Osteoblast (primary cell): Measurements from ENCODE around the gene MYOD1. TPM values are rescaled to one million over a fixed set of nuclear protein-coding genes. Genes with fewer than 3 reads are reported as not detected.

ENCODE experiments used
- DNase-seq: peaks from one replicate; pipeline ENCODE4 v3.0.0; 2011; ENCODE audit warnings: low spot score, mixed read lengths; ENCODE audit not compliant: insufficient read length; ENCODE audit errors: missing footprints
- H2AFZ ChIP-seq: 2 replicates; pipeline ENCODE4 v1.6.0; 2011; ENCODE audit warnings: mild to moderate bottlenecking, low read length
- H3K27ac ChIP-seq: 2 replicates; pipeline ENCODE4 v1.5.1; 2011; ENCODE audit warnings: mild to moderate bottlenecking, low read depth, low read length, moderate library complexity
- H3K27me3 ChIP-seq: 2 replicates; pipeline ENCODE4 v1.6.0; 2012; ENCODE audit warnings: mild to moderate bottlenecking, control low read depth, inconsistent platforms, low read length, moderate library complexity; ENCODE audit not compliant: insufficient read depth
- H3K36me3 ChIP-seq: 2 replicates; pipeline ENCODE4 v1.5.1; 2011; ENCODE audit warnings: mild to moderate bottlenecking, low read length, control low read depth, moderate library complexity; ENCODE audit not compliant: insufficient read depth
- H3K4me1 ChIP-seq: 2 replicates; pipeline ENCODE4 v1.5.1; 2011; ENCODE audit warnings: mild to moderate bottlenecking, low read length, control low read depth, moderate library complexity; ENCODE audit not compliant: insufficient read depth
- H3K4me2 ChIP-seq: 2 replicates; pipeline ENCODE4 v1.6.0; 2011; ENCODE audit warnings: mild to moderate bottlenecking, low read length; ENCODE audit not compliant: insufficient read depth
- H3K4me3 ChIP-seq: fragments of 200-600 bp; sonication (generic); 3 replicates; pipeline ENCODE4 v1.5.1; 2012; ENCODE audit warnings: mild to moderate bottlenecking, low read length, inconsistent platforms; ENCODE audit not compliant: insufficient read depth
- H3K79me2 ChIP-seq: 2 replicates; pipeline ENCODE4 v1.6.0; 2012; ENCODE audit warnings: mild to moderate bottlenecking, low read length, control low read depth, inconsistent platforms; ENCODE audit not compliant: insufficient read depth
- H3K9me3 ChIP-seq: 2 replicates; pipeline ENCODE4 v1.5.1; 2011; ENCODE audit warnings: low read depth, low read length, control low read depth
- H4K20me1 ChIP-seq: 2 replicates; pipeline ENCODE4 v1.6.0; 2012; ENCODE audit warnings: mild to moderate bottlenecking, low read length, control low read depth; ENCODE audit not compliant: insufficient read depth
- CTCF ChIP-seq: IDR thresholded peaks from 2 replicates; pipeline ENCODE4 v1.5.1; 2011; ENCODE audit warnings: mild to moderate bottlenecking, low read depth, low read length, moderate library complexity; ENCODE audit errors: extremely low read depth
- total RNA-seq: library from RNA; depleted of rRNA; stranded (reverse); fragments of >200 nt; gene quantifications from 2 replicates; pipeline ENCODE4 v1.2.3, GENCODE V29; 2012

Gene MYOD1
- total RNA-seq, 1 donor = not detected

DNA sequence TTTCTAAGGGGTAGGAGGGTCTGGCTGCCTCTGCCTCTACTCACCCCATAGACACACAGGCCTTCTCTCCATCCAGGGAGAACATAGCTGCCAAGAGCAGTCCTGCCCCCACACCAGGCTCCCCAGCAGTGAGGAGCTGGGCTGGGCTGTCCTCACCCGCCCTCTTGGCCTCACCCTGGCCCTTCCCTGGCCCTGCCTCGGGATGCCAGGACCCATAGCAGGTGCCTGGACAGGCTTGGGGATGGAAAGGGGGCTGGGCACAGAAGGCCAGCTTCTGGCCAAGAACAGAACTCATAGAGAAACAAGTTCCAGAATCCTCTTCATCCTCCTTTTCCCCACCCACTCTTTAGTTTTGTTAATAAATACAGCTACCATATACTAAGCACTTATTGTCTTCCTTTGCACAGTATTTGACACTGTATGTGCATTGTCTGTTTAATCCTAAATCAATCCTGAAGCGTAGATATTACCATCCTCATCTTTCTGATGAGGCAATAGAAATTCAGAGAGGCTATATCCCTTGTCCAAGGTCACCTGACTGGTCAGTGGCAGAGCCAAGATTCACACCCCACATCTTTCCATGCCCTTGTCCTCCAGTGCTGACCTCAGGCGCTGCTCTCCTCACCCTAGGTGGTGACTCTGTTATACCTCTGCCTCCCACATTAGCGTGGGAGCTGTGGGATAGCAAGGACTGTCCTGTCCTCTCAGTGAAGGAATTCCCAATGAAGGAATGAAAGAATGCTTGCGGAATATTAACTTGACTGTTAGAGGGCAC, 22.0 kb upstream of the MYOD1 start:
- Histone ChIP-seq H3K27ac (no peak overlapping the region), H3K4me3 (no peak overlapping the region), H3K79me2 (no peaks in the 10 kb centered on the region), H3K36me3 (no peaks in the 10 kb centered on the region), H4K20me1 (no peaks in the 10 kb centered on the region), H3K4me2 (no peak overlapping the region), H2AFZ (no peak overlapping the region), H3K4me1 (no peaks in the 10 kb centered on the region), H3K27me3 (peaks cover 56% of the 10 kb centered on the region), H3K9me3 (no peaks in the 10 kb centered on the region)
- TF ChIP-seq CTCF = no peak
- no peak for DNase-seq

- H2AFZ ChIP-seq = peak overlapping the region; percentile 13
- no peak overlapping the region for H3K27ac ChIP-seq
These were observed 19.9 kb upstream of the MYOD1 start for GRCh38 chr11:17699147-17700114.

DNA sequence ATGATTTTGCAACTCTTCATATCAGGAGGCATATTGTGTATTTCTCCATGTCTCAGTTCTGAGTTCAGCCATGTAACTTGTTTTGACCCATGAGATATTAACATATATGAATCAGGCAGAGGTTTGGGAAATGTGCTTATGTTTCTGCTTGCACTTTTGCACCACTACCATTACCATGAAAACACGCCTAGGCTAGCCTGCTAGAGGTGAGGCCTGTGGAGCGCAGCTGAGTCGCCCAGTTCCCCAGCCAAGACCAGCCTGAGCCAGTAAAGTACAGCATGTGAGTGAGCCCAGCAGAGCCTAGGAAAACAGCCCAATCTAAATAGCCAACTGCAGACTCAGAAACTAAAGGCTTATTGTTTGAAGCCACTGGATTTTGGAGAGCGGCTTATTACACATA, 18.4 kb upstream of the MYOD1 start:
- Histone ChIP-seq H2AFZ (no peak overlapping the region), H3K4me3 (no peak overlapping the region), H3K79me2 (no peaks in the 10 kb centered on the region), H3K4me1 (no peaks in the 10 kb centered on the region), H3K9me3 (no peaks in the 10 kb centered on the region), H3K36me3 (no peaks in the 10 kb centered on the region), H4K20me1 (no peaks in the 10 kb centered on the region), H3K27me3 (peaks cover 20% of the 10 kb centered on the region), H3K4me2 (no peak overlapping the region), H3K27ac (no peak overlapping the region)
- no peak for DNase-seq
- TF ChIP-seq CTCF = no peak

More at GRCh38 chr11:17699147-17700114, 19.9 kb upstream of the MYOD1 start:
- H3K4me2 ChIP-seq = no peak overlapping the region
- H3K4me3 ChIP-seq = no peak overlapping the region
- H3K4me1 ChIP-seq = no peaks in the 10 kb centered on the region
- H3K9me3 ChIP-seq = no peaks in the 10 kb centered on the region
- no peaks in the 10 kb centered on the region for H3K79me2 ChIP-seq
- DNase-seq = peak; percentile 93
- H4K20me1 ChIP-seq = no peaks in the 10 kb centered on the region
- H3K27me3 ChIP-seq = peaks cover 35% of the 10 kb centered on the region
- TF ChIP-seq CTCF = no peak
- no peaks in the 10 kb centered on the region for H3K36me3 ChIP-seq

DNA sequence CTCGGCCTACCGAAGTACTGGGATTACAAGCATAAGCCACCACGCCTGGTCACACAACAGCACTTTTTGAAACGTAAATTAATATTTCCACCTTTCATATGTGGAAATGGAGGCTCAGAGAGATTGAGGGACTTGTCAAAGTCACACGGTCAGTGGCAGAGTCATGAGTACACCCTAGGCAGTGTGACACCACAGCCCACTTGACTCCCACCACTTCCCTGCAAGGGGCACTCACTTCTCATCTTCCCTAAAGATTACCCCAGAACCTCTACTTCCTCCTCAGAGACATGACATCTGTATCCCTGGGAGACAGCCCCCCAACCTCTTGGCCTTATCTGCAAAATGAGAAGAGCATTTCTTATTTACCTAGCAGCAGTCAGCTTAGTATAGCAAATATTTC, 16.5 kb upstream of the MYOD1 start:
- H3K9me3 ChIP-seq = no peaks in the 10 kb centered on the region
- H3K27me3 ChIP-seq = peaks cover 2% of the 10 kb centered on the region
- no peak overlapping the region for H3K27ac ChIP-seq
- H3K4me2 ChIP-seq = no peak overlapping the region
- TF ChIP-seq CTCF = no peak
- H3K4me3 ChIP-seq = no peak overlapping the region
- H3K4me1 ChIP-seq = no peaks in the 10 kb centered on the region
- no peaks in the 10 kb centered on the region for H4K20me1 ChIP-seq
- H3K79me2 ChIP-seq = no peaks in the 10 kb centered on the region
- no peak for DNase-seq
- H3K36me3 ChIP-seq = no peaks in the 10 kb centered on the region
- H2AFZ ChIP-seq = no peak overlapping the region
